NCI-H748 (cell line): Measurements from ENCODE around the gene GUCY2C.
"Not testable (repeated sequence)": the region's sequence is repeated elsewhere in the genome, so short reads cannot be mapped to it uniquely, and the experiment has no call there.

Source experiments
- DNase-seq: peaks from one replicate; lab custom pipeline; 2025; ENCODE audit not compliant: unreplicated experiment; lab: John Stamatoyannopoulos, UW

GUCY2C gene

GRCh38 chr12:14682231-14682630, 14.2 kb downstream of the GUCY2C start:
- not testable (repeated sequence) for DNase-seq

- DNase-seq: no peak
These were observed 14.8 kb downstream of the GUCY2C start for GRCh38 chr12:14681625-14682024.

GRCh38 chr12:14681190-14681589, 15.2 kb downstream of the GUCY2C start:
- no peak for DNase-seq

GRCh38 chr12:14678547-14679150, 17.8 kb downstream of the GUCY2C start:
- no peak for DNase-seq

- no peak for DNase-seq
These were observed 27.8 kb downstream of the GUCY2C start for GRCh38 chr12:14668591-14668990.

GRCh38 chr12:14665354-14666348, 30.7 kb downstream of the GUCY2C start:
- peak; percentile 93 for DNase-seq

GRCh38 chr12:14664434-14665023, 31.9 kb downstream of the GUCY2C start:
- peak; percentile 64 for DNase-seq

- DNase-seq: no peak
These were observed 33.4 kb downstream of the GUCY2C start for GRCh38 chr12:14663002-14663401.

- DNase-seq: no peak
These were observed 39.6 kb downstream of the GUCY2C start for GRCh38 chr12:14656846-14657245.

- DNase-seq: no peak
These were observed 41.1 kb downstream of the GUCY2C start for GRCh38 chr12:14655284-14655683.

GRCh38 chr12:14654842-14655241, 41.6 kb downstream of the GUCY2C start:
- DNase-seq: no peak

GRCh38 chr12:14654416-14654815, 42.0 kb downstream of the GUCY2C start:
- DNase-seq: no peak

- no peak for DNase-seq
These were observed 43.9 kb downstream of the GUCY2C start for GRCh38 chr12:14652483-14652882.

- no peak for DNase-seq
These were observed 45.0 kb downstream of the GUCY2C start for GRCh38 chr12:14651371-14651770.

- DNase-seq: no peak
These were observed 45.6 kb downstream of the GUCY2C start for GRCh38 chr12:14650789-14651188.

GRCh38 chr12:14647028-14647750, 49.2 kb downstream of the GUCY2C start:
- no peak for DNase-seq

- DNase-seq: no peak
These were observed 53.1 kb downstream of the GUCY2C start for GRCh38 chr12:14643251-14643650.

GRCh38 chr12:14638066-14638465, 58.3 kb downstream of the GUCY2C start:
- DNase-seq: no peak

- no peak for DNase-seq
These were observed 60.6 kb downstream of the GUCY2C start for GRCh38 chr12:14635776-14636175.

GRCh38 chr12:14630793-14631192, 65.6 kb downstream of the GUCY2C start:
- DNase-seq: no peak
